Measurements from ENCODE around the gene PROSER3.

The PROSER3 gene

GRCh38 chr19:35783469-35784434, 25.8 kb downstream of the PROSER3 start:
- no peak for TF ChIP-seq Cebpa-rat (IDR thresholded peaks at IDR 0.05)
- no peak overlapping the region for H3K27ac ChIP-seq
- no peak overlapping the region for H3K4me3 ChIP-seq
- no peaks in the 10 kb centered on the region for H3K9me3 ChIP-seq
- peaks cover 89% of the 10 kb centered on the region for H3K36me3 ChIP-seq
- H4K20me1 ChIP-seq, result peaks cover 11% of the 10 kb centered on the region; the same call in 1 of the 2 replicates
- peak overlapping the region; percentile 59 for H3K4me2 ChIP-seq
- no peaks in the 10 kb centered on the region for H3K27me3 ChIP-seq
- peak overlapping the region; percentile 48; the same call in 1 of the 2 replicates for H3K9ac ChIP-seq
- peaks cover 22% of the 10 kb centered on the region for H3K4me1 ChIP-seq

- Histone ChIP-seq H3K27ac (no peak overlapping the region), H3K4me1 (peaks cover 24% of the 10 kb centered on the region), H4K20me1 (peaks cover 13% of the 10 kb centered on the region; the same call in 1 of the 2 replicates), H3K9ac (no peak overlapping the region), H3K27me3 (no peaks in the 10 kb centered on the region), H3K4me2 (no peak overlapping the region), H3K4me3 (no peak overlapping the region), H3K9me3 (no peaks in the 10 kb centered on the region), H3K36me3 (peaks cover 85% of the 10 kb centered on the region)
- TF ChIP-seq Cebpa-rat (IDR thresholded peaks at IDR 0.05), result no peak
Measured at GRCh38 chr19:35784503-35785338, 26.7 kb downstream of the PROSER3 start.

GRCh38 chr19:35785339-35785627, 27.3 kb downstream of the PROSER3 start:
- peaks cover 27% of the 10 kb centered on the region for H3K4me1 ChIP-seq
- H3K9ac ChIP-seq, result no peak overlapping the region
- H3K27ac ChIP-seq, result no peak overlapping the region
- TF ChIP-seq Cebpa-rat (IDR thresholded peaks at IDR 0.05), result no peak
- no peak overlapping the region for H3K4me3 ChIP-seq
- peaks cover 79% of the 10 kb centered on the region for H3K36me3 ChIP-seq
- no peaks in the 10 kb centered on the region for H3K27me3 ChIP-seq
- H3K4me2 ChIP-seq, result no peak overlapping the region
- H4K20me1 ChIP-seq, result peaks cover 13% of the 10 kb centered on the region; the same call in 1 of the 2 replicates
- H3K9me3 ChIP-seq, result no peaks in the 10 kb centered on the region

- Histone ChIP-seq H4K20me1 (peaks cover 11% of the 10 kb centered on the region; the same call in 1 of the 2 replicates), H3K27ac (0 out of 2 replicates have a peak overlapping the region, but pooled peaks have one; percentile 18), H3K27me3 (no peaks in the 10 kb centered on the region), H3K9ac (no peak overlapping the region), H3K4me3 (no peak overlapping the region), H3K36me3 (peaks cover 69% of the 10 kb centered on the region), H3K4me1 (peaks cover 39% of the 10 kb centered on the region), H3K4me2 (no peak overlapping the region), H3K9me3 (no peaks in the 10 kb centered on the region)
- TF ChIP-seq Cebpa-rat (IDR thresholded peaks at IDR 0.05), result no peak
Measured at GRCh38 chr19:35786299-35787160, 28.6 kb downstream of the PROSER3 start.

- Histone ChIP-seq H3K4me1 (peaks cover 40% of the 10 kb centered on the region), H3K27me3 (no peaks in the 10 kb centered on the region), H3K36me3 (peaks cover 61% of the 10 kb centered on the region), H3K9me3 (no peaks in the 10 kb centered on the region), H4K20me1 (peaks cover 9% of the 10 kb centered on the region; the same call in 1 of the 2 replicates), H3K27ac (no peak overlapping the region), H3K4me3 (no peak overlapping the region), H3K9ac (no peak overlapping the region), H3K4me2 (no peak overlapping the region)
- no peak for TF ChIP-seq Cebpa-rat (IDR thresholded peaks at IDR 0.05)
Measured at GRCh38 chr19:35787227-35787799, 29.3 kb downstream of the PROSER3 start.

- TF ChIP-seq Cebpa-rat (IDR thresholded peaks at IDR 0.05), result no peak
- peaks cover 40% of the 10 kb centered on the region for H3K4me1 ChIP-seq
Measured at GRCh38 chr19:35788205-35788960, 30.4 kb downstream of the PROSER3 start.

GRCh38 chr19:35789195-35789977, 31.4 kb downstream of the PROSER3 start:
- Histone ChIP-seq H3K27ac (peak overlapping the region; percentile 30; the same call in 1 of the 2 replicates), H4K20me1 (peaks cover 9% of the 10 kb centered on the region; the same call in 1 of the 2 replicates), H3K4me1 (peaks cover 45% of the 10 kb centered on the region), H3K9ac (no peak overlapping the region; the same call in 1 of the 2 replicates), H3K36me3 (peaks cover 45% of the 10 kb centered on the region), H3K4me3 (no peak overlapping the region), H3K9me3 (no peaks in the 10 kb centered on the region), H3K4me2 (no peak overlapping the region), H3K27me3 (no peaks in the 10 kb centered on the region)
- TF ChIP-seq Cebpa-rat (IDR thresholded peaks at IDR 0.05), result no peak

More at GRCh38 chr19:35788205-35788960, 30.4 kb downstream of the PROSER3 start:
- no peaks in the 10 kb centered on the region for H3K9me3 ChIP-seq
- no peak overlapping the region for H3K4me2 ChIP-seq
- peaks cover 9% of the 10 kb centered on the region; the same call in 1 of the 2 replicates for H4K20me1 ChIP-seq
- H3K9ac ChIP-seq, result no peak overlapping the region
- no peaks in the 10 kb centered on the region for H3K27me3 ChIP-seq
- H3K27ac ChIP-seq, result peak overlapping the region; percentile 30; the same call in 1 of the 2 replicates
- no peak overlapping the region for H3K4me3 ChIP-seq
- peaks cover 50% of the 10 kb centered on the region for H3K36me3 ChIP-seq
